ENCODE results near the gene SLC30A5. TPM values are rescaled to one million over a fixed set of nuclear protein-coding genes. Genes with fewer than 3 reads are reported as not detected.

SLC30A5 gene
- total RNA-seq, 4 donors from 2014 or later, result 62.8 to 76.7 (median 71.2) TPM

DNA sequence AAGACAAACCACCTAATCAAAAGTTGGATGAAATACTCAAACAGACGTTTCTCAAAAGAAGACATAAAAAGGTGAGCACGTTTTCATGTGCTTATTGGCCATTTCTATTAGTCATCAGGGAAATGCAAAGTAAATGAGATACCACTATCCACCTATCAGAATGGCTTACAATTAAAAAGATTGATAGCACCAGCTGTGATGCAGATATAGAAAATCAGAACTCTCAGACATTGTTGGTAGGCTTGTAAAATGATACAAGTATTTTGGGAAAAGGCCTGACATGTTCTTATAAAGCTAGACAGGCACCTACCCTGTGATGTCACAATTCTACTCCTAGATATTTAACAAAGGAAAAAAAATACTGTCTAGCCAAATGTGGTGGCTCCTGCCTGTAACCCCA lies 44.0 kb upstream of the SLC30A5 start:
- Histone ChIP-seq H3K4me1 (no peaks in the 10 kb centered on the region), H3K4me3 (replicated peaks in 1 of 3) (no peak overlapping the region), H3K27ac (no peak overlapping the region), H3K27me3 (no peaks in the 10 kb centered on the region), H3K9me3 (no peaks in the 10 kb centered on the region), H3K36me3 (no peaks in the 10 kb centered on the region)
- 56 to 60% methylated on average over 2 of the region's 2 CpGs for WGBS, 2 donors
- TF ChIP-seq, protein P1, sequence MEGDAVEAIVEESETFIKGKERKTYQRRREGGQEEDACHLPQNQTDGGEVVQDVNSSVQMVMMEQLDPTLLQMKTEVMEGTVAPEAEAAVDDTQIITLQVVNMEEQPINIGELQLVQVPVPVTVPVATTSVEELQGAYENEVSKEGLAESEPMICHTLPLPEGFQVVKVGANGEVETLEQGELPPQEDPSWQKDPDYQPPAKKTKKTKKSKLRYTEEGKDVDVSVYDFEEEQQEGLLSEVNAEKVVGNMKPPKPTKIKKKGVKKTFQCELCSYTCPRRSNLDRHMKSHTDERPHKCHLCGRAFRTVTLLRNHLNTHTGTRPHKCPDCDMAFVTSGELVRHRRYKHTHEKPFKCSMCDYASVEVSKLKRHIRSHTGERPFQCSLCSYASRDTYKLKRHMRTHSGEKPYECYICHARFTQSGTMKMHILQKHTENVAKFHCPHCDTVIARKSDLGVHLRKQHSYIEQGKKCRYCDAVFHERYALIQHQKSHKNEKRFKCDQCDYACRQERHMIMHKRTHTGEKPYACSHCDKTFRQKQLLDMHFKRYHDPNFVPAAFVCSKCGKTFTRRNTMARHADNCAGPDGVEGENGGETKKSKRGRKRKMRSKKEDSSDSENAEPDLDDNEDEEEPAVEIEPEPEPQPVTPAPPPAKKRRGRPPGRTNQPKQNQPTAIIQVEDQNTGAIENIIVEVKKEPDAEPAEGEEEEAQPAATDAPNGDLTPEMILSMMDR (IDR thresholded peaks at IDR 0.05), result no peak
- TF ChIP-seq POLR2A (IDR thresholded peaks at IDR 0.05), result no peak
- no peak for DNase-seq
- intact Hi-C loops (cut with DNase I), result loop anchor here (10.0 kb wide), 1 partner anchor 285 kb away; the partner anchor contains the start of gene CCDC125

DNA sequence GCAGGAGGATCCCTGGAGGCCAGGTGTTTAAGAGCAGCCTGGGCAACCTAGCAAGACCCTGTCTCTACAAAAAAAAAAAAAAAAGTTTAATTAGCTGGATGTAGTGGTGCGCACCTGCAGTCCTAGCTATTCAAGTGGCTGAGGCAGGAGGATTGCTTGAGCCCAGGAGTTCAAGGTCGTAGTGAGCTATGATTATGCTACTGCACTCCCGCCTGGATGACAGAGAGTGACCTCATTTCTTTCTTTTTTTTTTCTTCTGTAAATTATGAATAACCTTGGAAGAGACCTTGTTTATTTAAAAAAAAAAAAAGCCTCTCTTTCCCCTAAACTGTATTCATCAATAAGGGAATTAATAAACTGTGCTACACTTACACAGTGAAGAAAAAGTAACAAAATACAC lies 43.6 kb upstream of the SLC30A5 start:
- Histone ChIP-seq H3K27me3 (no peaks in the 10 kb centered on the region), H3K4me1 (no peaks in the 10 kb centered on the region), H3K36me3 (no peaks in the 10 kb centered on the region), H3K9me3 (no peaks in the 10 kb centered on the region), H3K27ac (no peak overlapping the region), H3K4me3 (replicated peaks in 1 of 3) (no peak overlapping the region)
- no peak for DNase-seq
- intact Hi-C loops (cut with DNase I), result no loop called here
- TF ChIP-seq POLR2A (IDR thresholded peaks at IDR 0.05), result no peak
- TF ChIP-seq, protein P1 (IDR thresholded peaks at IDR 0.05), result no peak
- 81 to 85% methylated on average over 3 of the region's 3 CpGs for WGBS, 2 donors

DNA sequence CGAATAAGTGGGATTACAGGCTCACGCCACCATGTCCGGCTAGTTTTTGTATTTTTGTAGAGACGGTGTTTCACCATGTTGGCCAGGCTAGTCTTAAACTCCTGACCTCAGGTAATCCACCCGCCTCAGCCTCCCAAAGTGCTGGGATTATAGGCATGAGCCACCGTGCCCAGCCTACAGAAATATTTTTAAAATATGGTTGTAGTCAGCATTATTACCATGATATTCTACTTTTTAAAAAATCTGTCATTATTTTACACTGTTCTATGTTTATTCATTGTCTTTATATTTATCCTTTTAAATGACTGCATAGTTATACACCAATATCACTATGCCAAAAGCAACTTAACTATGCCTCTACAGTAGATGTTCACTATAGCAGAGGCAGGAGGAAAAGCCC lies 41.6 kb upstream of the SLC30A5 start:
- TF ChIP-seq, protein P1 (IDR thresholded peaks at IDR 0.05), result no peak
- TF ChIP-seq POLR2A (IDR thresholded peaks at IDR 0.05), result no peak
- WGBS, 2 donors, result 86 to 97% methylated on average over 6 of the region's 6 CpGs
- intact Hi-C loops (cut with DNase I), result no loop called here

DNA sequence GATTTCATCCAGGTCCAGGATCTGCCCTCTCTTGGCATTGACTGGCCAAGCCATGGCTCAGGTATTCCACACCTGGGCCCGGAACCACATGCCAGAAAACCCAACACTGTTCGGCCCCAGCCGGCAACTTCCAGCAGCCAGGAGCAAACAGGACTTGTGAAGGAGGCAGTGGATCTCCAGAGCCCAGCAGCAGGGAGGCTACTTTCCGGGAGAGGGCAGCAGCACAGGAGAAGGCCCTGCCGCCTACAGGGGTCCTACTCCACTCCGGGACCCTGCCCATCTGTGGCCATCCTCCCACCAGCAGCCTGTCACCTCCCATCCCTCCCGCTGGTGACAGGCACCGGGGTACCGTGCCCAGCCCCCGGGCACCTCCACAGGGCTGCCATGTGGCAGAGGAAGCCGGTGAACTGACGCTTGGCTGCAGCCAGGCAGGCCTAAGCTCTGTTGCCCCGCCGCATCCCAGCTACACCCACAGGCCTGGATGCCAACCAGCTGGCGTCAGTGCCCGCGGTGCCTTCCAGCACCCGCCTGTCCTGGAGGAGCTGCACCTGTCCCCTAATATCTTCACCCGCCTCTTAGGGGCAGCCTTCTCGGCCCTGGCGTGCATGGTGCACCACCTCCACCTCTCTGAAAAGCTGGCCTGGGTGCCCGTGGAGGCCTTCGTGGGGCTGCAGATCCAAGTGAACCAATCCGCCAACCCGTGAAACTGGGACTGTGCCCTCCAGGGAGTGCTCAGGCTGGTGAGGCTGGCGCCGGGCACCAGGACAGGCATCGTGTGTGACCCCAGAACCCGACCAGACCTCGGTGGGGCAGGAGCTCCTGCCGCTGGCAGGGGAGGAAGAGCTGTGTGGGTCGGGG lies 18.9 kb upstream of the SLC30A5 start:
- no peaks in the 10 kb centered on the region for H3K27me3 ChIP-seq
- 96 to 100% methylated on average over 7 to 15 of the region's 32 CpGs for WGBS, 2 donors
- TF ChIP-seq POLR2A (IDR thresholded peaks at IDR 0.05), result no peak
- TF ChIP-seq, protein P1 (IDR thresholded peaks at IDR 0.05), result no peak
- H3K9me3 ChIP-seq, result no peaks in the 10 kb centered on the region
- no peak for DNase-seq
- no peak overlapping the region for H3K4me3 ChIP-seq (replicated peaks in 1 of 3)
- no peaks in the 10 kb centered on the region for H3K4me1 ChIP-seq
- no peaks in the 10 kb centered on the region for H3K36me3 ChIP-seq
- H3K27ac ChIP-seq, result no peak overlapping the region
- intact Hi-C loops (cut with DNase I), result no loop called here

More for the DNA sequence above, 41.6 kb upstream of the SLC30A5 start:
- Histone ChIP-seq H3K4me1 (no peaks in the 10 kb centered on the region), H3K9me3 (no peaks in the 10 kb centered on the region), H3K27ac (no peak overlapping the region), H3K27me3 (no peaks in the 10 kb centered on the region), H3K36me3 (no peaks in the 10 kb centered on the region), H3K4me3 (replicated peaks in 1 of 3) (no peak overlapping the region)
- DNase-seq, result no peak

DNA sequence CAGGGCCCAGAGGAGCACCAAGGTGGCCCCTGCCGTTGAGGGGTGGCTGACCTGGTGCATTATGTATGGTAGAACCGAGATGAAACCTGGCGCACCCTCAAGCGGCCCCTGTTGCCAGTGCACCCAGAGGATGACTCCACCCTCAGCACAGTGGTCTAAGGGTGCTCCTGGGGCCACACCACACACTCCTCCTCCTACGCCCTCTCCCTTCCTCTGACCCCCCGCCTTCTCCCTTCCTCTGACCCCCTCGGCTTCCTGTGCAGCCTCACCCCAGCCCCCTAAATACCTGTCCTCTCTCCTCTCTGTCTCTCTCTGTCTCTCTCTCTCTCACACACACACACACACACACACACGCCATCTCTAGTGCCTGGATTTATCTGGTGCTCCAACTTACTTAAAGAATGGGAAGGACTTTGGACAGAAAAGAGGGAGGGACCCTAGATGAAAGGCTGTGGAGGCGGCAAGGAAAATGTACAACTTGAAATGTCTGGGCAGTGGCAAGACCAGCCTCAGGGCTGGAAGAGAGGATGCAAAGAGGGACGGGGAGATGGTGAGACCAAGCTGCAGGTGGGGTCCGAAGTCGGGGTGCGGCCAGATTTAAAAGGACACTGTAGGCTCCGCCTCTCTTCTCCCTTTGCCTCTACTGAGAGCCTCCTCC lies 18.2 kb upstream of the SLC30A5 start:
- Histone ChIP-seq H3K9me3 (no peaks in the 10 kb centered on the region), H3K36me3 (no peaks in the 10 kb centered on the region), H3K4me3 (replicated peaks in 1 of 3) (no peak overlapping the region), H3K27me3 (no peaks in the 10 kb centered on the region), H3K27ac (no peak overlapping the region), H3K4me1 (no peaks in the 10 kb centered on the region)
- 75 to 94% methylated on average over 14 of the region's 14 CpGs for WGBS, 2 donors
- intact Hi-C loops (cut with DNase I), result no loop called here
- DNase-seq, result no peak
- TF ChIP-seq POLR2A (IDR thresholded peaks at IDR 0.05), result no peak
- TF ChIP-seq, protein P1 (IDR thresholded peaks at IDR 0.05), result no peak

Measured in thyroid gland (tissue), 4 donors.